DMS79 treated with DMSO at 0.1 percent for 48 hours (cell line): ENCODE data around the gene OR5T2.
"Not testable (repeated sequence)": the region's sequence is repeated elsewhere in the genome, so short reads cannot be mapped to it uniquely, and the experiment has no call there.

Source experiments
- DNase-seq: peaks from one replicate; lab custom pipeline; 2025; lab: John Stamatoyannopoulos, UW

The OR5T2 gene

DNA sequence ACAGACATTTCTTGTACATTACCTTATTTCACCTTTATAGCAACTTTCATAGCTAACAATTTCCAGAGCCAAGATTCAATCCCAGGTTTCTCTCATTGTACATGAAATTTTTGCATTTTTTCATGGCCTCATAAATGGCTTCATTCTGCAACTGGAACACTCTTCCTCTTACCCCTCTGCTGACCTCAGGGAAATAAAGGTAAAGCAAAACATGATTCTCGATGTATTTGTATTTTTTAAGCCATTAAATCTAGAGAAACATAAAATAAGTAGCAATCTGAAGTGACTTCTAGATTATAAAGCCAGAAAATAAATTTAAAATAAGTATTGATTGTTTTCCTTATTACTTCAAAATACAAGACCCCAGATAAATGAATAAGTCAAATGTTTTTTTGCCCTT, at the start of gene OR5T2:
Gene OR5T2 (minus strand): TSS at position 101 of the 400 bp plus-strand sequence. CDS start 1,193 bp downstream, outside the sequence.
- DNase-seq, result no peak

DNA sequence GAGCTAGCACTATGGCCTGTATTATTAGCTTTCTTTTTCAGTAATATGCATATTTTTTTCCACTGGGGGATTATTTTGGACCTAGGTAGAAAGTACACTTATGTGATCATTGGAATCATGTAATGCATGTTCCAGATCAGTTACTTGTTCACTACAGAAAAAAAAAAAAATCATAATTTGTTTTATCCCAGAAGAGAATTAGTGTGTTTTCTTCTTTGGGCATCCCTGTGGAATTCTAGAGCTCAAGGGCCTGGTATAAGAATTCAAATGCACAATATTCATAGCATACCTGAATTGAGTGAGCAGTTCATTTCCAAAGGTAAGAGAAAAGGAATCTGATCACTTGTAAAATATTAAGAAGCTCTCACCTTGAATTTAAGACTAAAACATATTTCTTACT, 39.8 kb upstream of the OR5T2 start, which contains the start of gene OR5T1:
Gene OR5T1 (plus strand): TSS at position 301 of the 400 bp plus-strand sequence. CDS start 1,485 bp downstream, outside the sequence.
- no peak for DNase-seq

- DNase-seq, result no peak
Observed at GRCh38 chr11:56271092-56271491, 37.0 kb upstream of the OR5T2 start.

DNA sequence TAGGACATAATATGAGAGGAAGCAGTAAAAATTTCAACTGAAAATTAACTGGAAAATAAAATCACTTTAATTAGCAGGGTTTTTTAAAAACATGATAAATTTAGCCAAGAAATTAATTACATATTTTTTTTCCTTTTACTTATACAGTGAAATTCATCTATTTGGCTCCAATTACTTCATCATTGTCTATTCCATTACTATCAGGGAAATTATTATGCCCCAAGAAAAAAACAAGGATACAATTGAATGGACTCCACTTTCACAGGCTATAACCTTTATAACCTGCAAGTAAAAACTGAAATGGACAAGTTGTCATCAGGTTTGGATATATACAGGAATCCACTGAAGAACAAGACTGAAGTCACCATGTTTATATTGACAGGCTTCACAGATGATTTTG, 17.9 kb upstream of the OR5T2 start, which contains the start of gene OR5T3:
Gene OR5T3 (plus strand): TSS at position 301 of the 400 bp plus-strand sequence. CDS start 0 bp downstream, at position 301.
- DNase-seq, result no peak

DNA sequence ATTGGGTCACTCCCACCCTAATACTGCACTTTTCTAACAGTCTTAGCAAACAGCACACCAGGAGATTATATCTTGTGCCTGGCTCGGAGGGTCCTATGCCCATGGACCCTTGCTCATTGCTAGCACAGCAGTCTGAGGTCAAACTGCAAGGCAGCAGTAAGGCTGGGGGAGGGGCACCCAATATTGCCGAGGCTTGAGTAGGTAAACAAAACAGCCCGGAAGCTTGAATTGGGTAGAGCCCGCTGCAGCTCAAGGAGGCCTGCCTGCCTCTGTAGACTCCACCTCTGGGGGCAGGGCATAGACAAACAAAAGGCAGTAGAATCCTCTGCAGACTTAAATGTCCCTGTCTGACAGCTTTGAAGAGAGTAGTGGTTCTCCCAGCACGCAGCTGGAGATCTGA, 14.3 kb downstream of the OR5T2 start:
- not testable (repeated sequence) for DNase-seq

DNA sequence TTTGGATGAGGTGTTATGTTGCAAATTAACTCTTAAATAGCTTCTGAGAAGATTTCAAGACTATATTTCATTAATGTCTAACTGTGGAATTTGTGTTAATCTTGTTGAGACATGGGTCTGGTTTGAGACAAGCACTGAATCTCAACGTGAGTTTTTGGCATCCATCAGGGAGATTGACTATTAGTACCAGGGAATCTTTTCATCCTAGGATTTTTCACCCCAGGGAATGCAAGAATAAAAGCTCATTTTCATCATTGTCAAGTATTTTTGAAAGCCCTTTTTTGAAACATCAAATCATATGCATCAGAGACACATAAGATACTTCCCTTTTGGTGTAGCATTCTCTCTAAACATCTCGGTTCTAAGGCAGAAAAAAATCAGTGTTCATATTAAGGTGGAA, 19.5 kb downstream of the OR5T2 start:
- no peak for DNase-seq

DNA sequence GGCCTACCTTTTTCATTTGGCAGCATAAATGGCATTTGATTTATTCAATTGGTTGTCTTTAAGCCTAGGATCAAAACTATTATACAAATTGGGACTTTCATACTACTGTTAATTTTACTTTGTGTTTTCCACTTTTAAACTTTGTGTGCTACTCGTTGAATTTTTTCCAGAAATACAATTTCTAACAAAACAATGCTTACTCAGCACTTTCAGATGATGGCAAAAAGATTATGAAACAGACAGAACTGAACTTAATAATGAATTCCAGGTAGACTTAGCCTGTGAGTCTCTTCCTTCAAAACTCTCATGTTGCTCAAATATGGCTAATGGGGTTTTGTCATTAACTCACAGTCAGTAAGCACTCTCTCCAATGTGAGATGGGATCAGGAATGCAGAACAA, 26.3 kb downstream of the OR5T2 start:
- no peak for DNase-seq

DNA sequence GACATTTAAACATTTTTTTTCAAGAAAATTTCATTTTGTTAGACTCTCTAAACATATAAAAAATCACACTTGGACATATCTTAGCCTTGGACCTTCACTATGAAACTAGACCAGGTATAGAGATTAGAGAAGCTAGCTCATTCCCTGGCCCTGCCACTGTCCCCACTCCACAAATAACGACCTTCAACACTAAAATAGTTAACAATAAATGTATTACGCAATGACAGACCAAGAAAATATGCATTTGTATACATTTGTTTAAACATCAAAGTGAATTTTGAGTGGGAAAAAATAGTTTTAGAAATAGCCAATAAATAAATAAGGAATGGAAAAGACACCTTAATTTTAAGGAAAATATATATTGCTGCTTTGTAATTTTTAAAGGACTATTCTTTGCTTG, 36.7 kb downstream of the OR5T2 start:
- no peak for DNase-seq

GRCh38 chr11:56196705-56197104, 37.4 kb downstream of the OR5T2 start:
- no peak for DNase-seq

DNA sequence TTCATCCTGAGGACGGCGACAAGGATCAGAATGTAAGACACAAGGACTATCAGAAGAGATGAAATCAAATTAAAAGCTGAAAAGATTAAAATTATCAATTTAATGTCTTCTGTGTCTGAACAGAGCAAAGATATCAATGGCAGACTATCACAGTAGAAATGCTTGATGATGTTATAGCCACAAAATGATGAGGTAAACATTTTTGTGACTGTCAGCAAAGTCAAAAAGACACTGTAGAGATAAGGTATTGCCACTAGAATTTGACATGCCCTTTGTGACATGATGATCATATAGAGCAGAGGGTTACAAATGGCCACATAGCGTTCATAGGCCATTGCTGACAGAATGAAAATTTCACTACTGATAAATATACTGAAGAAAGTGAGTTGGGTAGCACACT, 45.5 kb downstream of the OR5T2 start:
- DNase-seq, result no peak

DNA sequence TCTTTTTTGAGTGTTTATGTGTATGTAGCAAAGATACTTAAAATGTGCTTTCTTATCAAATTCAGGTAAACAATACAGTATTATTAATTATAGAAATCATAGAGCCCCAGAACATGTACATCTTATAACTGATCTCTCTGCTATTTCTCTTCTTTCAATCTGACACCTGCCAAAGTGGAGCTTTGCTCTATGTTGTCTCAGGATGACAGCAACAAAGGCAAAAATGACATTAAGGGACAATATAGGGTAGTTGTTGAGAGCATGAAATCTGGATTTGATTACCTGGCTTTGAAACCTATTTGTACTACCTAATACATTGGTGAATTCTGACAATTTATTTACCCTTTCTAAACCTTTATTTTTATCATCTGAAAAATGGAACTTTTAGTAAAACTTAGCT, 50.6 kb downstream of the OR5T2 start:
- DNase-seq, result no peak
